ENCODE data around the gene PEMT.

The PEMT gene

GRCh38 chr17:17484451-17484899, 107.0 kb downstream of the PEMT start:
- peaks cover 7% of the 10 kb centered on the region; the same call in 1 of the 2 replicates for H3K9me3 ChIP-seq (ENCODE audit: insufficient read depth, low read length)
- H3K9ac ChIP-seq (ENCODE audit: insufficient read length, low read depth), result no peak overlapping the region
- H3K4me1 ChIP-seq (ENCODE audit: insufficient read depth, insufficient read length), result peaks cover 3% of the 10 kb centered on the region
- no peak for TF ChIP-seq SUZ12 (IDR thresholded peaks at IDR 0.05; ENCODE audit: extremely low read depth, insufficient read depth, insufficient read length)
- TF ChIP-seq ZNF274 (IDR thresholded peaks at IDR 0.05; ENCODE audit: low read depth, low read length), result no peak
- no peak for TF ChIP-seq YY1 (IDR thresholded peaks at IDR 0.05; ENCODE audit: insufficient read depth, insufficient read length)
- peaks cover 59% of the 10 kb centered on the region for H3K36me3 ChIP-seq (ENCODE audit: insufficient read depth, insufficient read length, low read length)
- H3K27me3 ChIP-seq (ENCODE audit: insufficient read depth, insufficient read length), result no peaks in the 10 kb centered on the region
- no peak for DNase-seq (ENCODE audit: low read depth, low spot score)
- H3K4me3 ChIP-seq (ENCODE audit: insufficient read length, low read depth), result no peak overlapping the region

- Histone ChIP-seq H3K9ac (ENCODE audit: insufficient read length, low read depth) (no peak overlapping the region), H3K27me3 (ENCODE audit: insufficient read depth, insufficient read length) (no peaks in the 10 kb centered on the region), H3K36me3 (ENCODE audit: insufficient read depth, insufficient read length, low read length) (peaks cover 54% of the 10 kb centered on the region), H3K9me3 (ENCODE audit: insufficient read depth, low read length) (peaks cover 7% of the 10 kb centered on the region; the same call in 1 of the 2 replicates), H3K4me3 (ENCODE audit: insufficient read length, low read depth) (no peak overlapping the region), H3K4me1 (ENCODE audit: insufficient read depth, insufficient read length) (peaks cover 3% of the 10 kb centered on the region)
- no peak for DNase-seq (ENCODE audit: low read depth, low spot score)
- TF ChIP-seq YY1 (IDR thresholded peaks at IDR 0.05; ENCODE audit: insufficient read depth, insufficient read length), result no peak
- TF ChIP-seq SUZ12 (IDR thresholded peaks at IDR 0.05; ENCODE audit: extremely low read depth, insufficient read depth, insufficient read length), result no peak
- TF ChIP-seq ZNF274 (IDR thresholded peaks at IDR 0.05; ENCODE audit: low read depth, low read length), result no peak
Measured at GRCh38 chr17:17481860-17482259, 109.6 kb downstream of the PEMT start.

GRCh38 chr17:17480593-17481148, 110.8 kb downstream of the PEMT start:
- TF ChIP-seq SUZ12 (IDR thresholded peaks at IDR 0.05; ENCODE audit: extremely low read depth, insufficient read depth, insufficient read length) (no peak), YY1 (IDR thresholded peaks at IDR 0.05; ENCODE audit: insufficient read depth, insufficient read length) (no peak), ZNF274 (IDR thresholded peaks at IDR 0.05; ENCODE audit: low read depth, low read length) (no peak)
- Histone ChIP-seq H3K27me3 (ENCODE audit: insufficient read depth, insufficient read length) (no peaks in the 10 kb centered on the region), H3K36me3 (ENCODE audit: insufficient read depth, insufficient read length, low read length) (peaks cover 48% of the 10 kb centered on the region), H3K4me1 (ENCODE audit: insufficient read depth, insufficient read length) (peaks cover 3% of the 10 kb centered on the region), H3K9ac (ENCODE audit: insufficient read length, low read depth) (no peak overlapping the region), H3K9me3 (ENCODE audit: insufficient read depth, low read length) (peaks cover 5% of the 10 kb centered on the region; the same call in 1 of the 2 replicates), H3K4me3 (ENCODE audit: insufficient read length, low read depth) (no peak overlapping the region)
- DNase-seq (ENCODE audit: low read depth, low spot score), result no peak

- Histone ChIP-seq H3K9ac (ENCODE audit: insufficient read length, low read depth) (no peak overlapping the region), H3K36me3 (ENCODE audit: insufficient read depth, insufficient read length, low read length) (peaks cover 37% of the 10 kb centered on the region), H3K9me3 (ENCODE audit: insufficient read depth, low read length) (no peaks in the 10 kb centered on the region), H3K4me1 (ENCODE audit: insufficient read depth, insufficient read length) (peaks cover 3% of the 10 kb centered on the region), H3K27me3 (ENCODE audit: insufficient read depth, insufficient read length) (no peaks in the 10 kb centered on the region), H3K4me3 (ENCODE audit: insufficient read length, low read depth) (no peak overlapping the region)
- TF ChIP-seq ZNF274 (IDR thresholded peaks at IDR 0.05; ENCODE audit: low read depth, low read length), result no peak
- TF ChIP-seq YY1 (IDR thresholded peaks at IDR 0.05; ENCODE audit: insufficient read depth, insufficient read length), result no peak
- no peak for TF ChIP-seq SUZ12 (IDR thresholded peaks at IDR 0.05; ENCODE audit: extremely low read depth, insufficient read depth, insufficient read length)
- no peak for DNase-seq (ENCODE audit: low read depth, low spot score)
Measured at GRCh38 chr17:17479209-17479608, 112.3 kb downstream of the PEMT start.

GRCh38 chr17:17476865-17477467, 114.5 kb downstream of the PEMT start, which contains the start of gene MED9:
MED9 (plus strand) TSS chr17:17477000; CDS start chr17:17477042, 42 bp downstream.
- Histone ChIP-seq H3K9ac (ENCODE audit: insufficient read length, low read depth) (peak within 1 kb of the TSS; percentile 98), H3K27me3 (ENCODE audit: insufficient read depth, insufficient read length) (no peaks in the 10 kb centered on the region), H3K4me3 (ENCODE audit: insufficient read length, low read depth) (peak within 1 kb of the TSS; percentile 89), H3K4me1 (ENCODE audit: insufficient read depth, insufficient read length) (peaks cover 3% of the 10 kb centered on the region), H3K36me3 (ENCODE audit: insufficient read depth, insufficient read length, low read length) (peaks cover 29% of the 10 kb centered on the region), H3K9me3 (ENCODE audit: insufficient read depth, low read length) (no peaks in the 10 kb centered on the region)
- DNase-seq (ENCODE audit: low read depth, low spot score), result peak; percentile 71
- no peak for TF ChIP-seq SUZ12 (IDR thresholded peaks at IDR 0.05; ENCODE audit: extremely low read depth, insufficient read depth, insufficient read length)
- TF ChIP-seq YY1 (IDR thresholded peaks at IDR 0.05; ENCODE audit: insufficient read depth, insufficient read length), result no peak
- TF ChIP-seq ZNF274 (IDR thresholded peaks at IDR 0.05; ENCODE audit: low read depth, low read length), result no peak

- H3K9me3 ChIP-seq (ENCODE audit: insufficient read depth, low read length), result no peaks in the 10 kb centered on the region
- H3K27me3 ChIP-seq (ENCODE audit: insufficient read depth, insufficient read length), result no peaks in the 10 kb centered on the region
- TF ChIP-seq YY1 (IDR thresholded peaks at IDR 0.05; ENCODE audit: insufficient read depth, insufficient read length), result no peak
- TF ChIP-seq SUZ12 (IDR thresholded peaks at IDR 0.05; ENCODE audit: extremely low read depth, insufficient read depth, insufficient read length), result no peak
- TF ChIP-seq ZNF274 (IDR thresholded peaks at IDR 0.05; ENCODE audit: low read depth, low read length), result no peak
- H3K9ac ChIP-seq (ENCODE audit: insufficient read length, low read depth), result no peak overlapping the region
- H3K4me3 ChIP-seq (ENCODE audit: insufficient read length, low read depth), result no peak overlapping the region
- H3K36me3 ChIP-seq (ENCODE audit: insufficient read depth, insufficient read length, low read length), result peaks cover 11% of the 10 kb centered on the region
- DNase-seq (ENCODE audit: low read depth, low spot score), result no peak
- H3K4me1 ChIP-seq (ENCODE audit: insufficient read depth, insufficient read length), result no peaks in the 10 kb centered on the region
Measured at GRCh38 chr17:17474341-17474740, 117.2 kb downstream of the PEMT start.

GRCh38 chr17:17472333-17472920, 119.1 kb downstream of the PEMT start:
- Histone ChIP-seq H3K27me3 (ENCODE audit: insufficient read depth, insufficient read length) (no peaks in the 10 kb centered on the region), H3K36me3 (ENCODE audit: insufficient read depth, insufficient read length, low read length) (no peaks in the 10 kb centered on the region), H3K9ac (ENCODE audit: insufficient read length, low read depth) (no peak overlapping the region), H3K9me3 (ENCODE audit: insufficient read depth, low read length) (no peaks in the 10 kb centered on the region), H3K4me3 (ENCODE audit: insufficient read length, low read depth) (no peak overlapping the region), H3K4me1 (ENCODE audit: insufficient read depth, insufficient read length) (no peaks in the 10 kb centered on the region)
- DNase-seq (ENCODE audit: low read depth, low spot score), result no peak
- no peak for TF ChIP-seq YY1 (IDR thresholded peaks at IDR 0.05; ENCODE audit: insufficient read depth, insufficient read length)
- TF ChIP-seq ZNF274 (IDR thresholded peaks at IDR 0.05; ENCODE audit: low read depth, low read length), result no peak
- TF ChIP-seq SUZ12 (IDR thresholded peaks at IDR 0.05; ENCODE audit: extremely low read depth, insufficient read depth, insufficient read length), result no peak
